Measurements from ENCODE around the gene PPIL4.
"Not testable (repeated sequence)": the region's sequence is repeated elsewhere in the genome, so short reads cannot be mapped to it uniquely, and the experiment has no call there.

Gene PPIL4

DNA sequence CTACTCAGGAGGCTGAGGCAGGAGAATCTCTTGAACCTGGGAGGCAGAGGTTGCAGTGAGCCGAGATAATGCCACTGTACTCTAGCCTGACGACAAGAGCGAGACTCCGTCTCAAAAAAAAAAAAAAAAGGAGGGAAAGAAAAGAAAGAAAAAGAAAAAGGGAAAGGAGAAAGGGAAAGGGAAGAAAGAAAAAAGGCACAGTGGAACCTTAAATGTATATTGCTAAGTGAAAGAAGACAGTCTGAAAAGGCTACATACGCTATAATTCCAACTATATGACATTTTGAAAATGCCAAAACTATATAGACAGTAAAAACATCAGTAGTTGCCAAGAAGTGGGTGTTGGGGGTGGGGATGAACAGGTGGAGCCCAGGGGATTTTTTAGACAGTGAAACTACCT lies 16.2 kb downstream of the PPIL4 start:
- DNase-seq (ENCODE audit: low read depth in 4 of 4, low spot score in 1 of 4) = no peak

DNA sequence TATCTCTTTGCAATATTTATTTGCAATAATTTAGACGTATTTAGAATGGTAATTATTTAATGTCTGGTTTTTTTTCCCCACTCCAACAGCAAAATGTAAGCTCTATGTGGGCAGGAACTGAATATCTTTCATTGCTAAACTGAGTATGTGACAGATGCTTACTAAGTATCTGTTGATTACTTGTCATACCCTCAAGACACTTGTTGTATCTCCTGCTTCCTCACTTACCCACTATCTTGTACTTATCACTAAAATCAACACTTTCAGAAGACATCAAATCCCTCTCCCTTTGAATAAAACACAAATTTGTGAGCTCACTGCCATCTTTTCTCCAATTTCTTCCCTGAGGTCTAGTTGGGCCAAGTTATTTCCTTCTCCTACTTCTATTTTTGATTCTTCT lies 30.3 kb downstream of the PPIL4 start:
- no peak for DNase-seq (ENCODE audit: low read depth in 4 of 4, low spot score in 1 of 4)

DNA sequence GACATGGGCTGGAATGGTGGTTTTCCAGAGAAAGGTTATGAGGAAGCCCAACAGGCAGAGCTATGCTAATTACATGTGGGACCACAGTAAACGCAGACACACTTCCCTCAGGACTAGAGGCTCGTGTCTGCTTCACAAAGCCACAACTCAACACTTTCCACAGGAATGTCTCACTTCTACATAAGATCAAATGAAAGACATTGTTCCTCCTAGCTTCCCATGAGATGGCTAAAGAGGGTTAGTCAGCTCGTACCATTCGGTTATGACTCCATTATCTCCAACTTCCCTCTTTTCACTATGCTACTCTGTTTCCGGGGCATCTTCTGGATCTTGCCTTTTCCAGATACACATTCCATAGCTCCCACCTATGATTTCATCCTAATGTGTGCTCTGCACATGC lies 31.9 kb downstream of the PPIL4 start:
- DNase-seq (ENCODE audit: low read depth in 4 of 4, low spot score in 1 of 4) = no peak

DNA sequence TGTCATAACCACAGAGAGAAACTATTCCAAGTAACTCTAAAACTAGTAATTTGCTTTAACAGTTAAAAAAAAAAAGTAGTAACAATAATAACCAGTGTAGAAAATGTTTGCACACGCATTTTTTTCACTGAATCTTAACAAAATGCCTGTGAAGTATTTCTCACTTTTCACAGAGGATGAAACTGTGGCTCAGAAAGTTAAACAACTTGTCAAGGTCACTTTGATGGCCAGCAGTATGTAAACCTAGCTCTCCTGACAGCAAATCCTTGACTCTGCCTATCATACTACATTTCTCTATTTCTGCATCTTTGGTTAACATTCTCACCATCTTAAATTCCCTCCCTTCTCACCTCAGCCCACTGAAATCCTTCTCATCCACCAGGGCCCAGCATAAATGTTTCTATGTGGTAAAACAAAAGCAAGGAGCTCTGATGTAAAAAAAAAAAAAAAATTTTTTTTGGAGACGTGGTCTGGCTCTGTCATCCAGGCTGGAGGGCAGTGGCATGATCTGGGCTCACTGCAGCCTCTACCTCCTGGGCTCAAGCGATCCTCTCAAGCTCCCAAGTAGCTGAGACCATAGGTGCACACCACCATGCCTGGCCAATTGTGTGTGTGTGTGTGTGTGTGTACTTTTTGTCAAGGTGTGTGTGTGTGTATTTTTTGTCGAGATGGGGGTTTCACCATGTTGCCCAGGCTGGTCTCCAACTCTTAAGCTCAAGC lies 34.9 kb downstream of the PPIL4 start:
- DNase-seq (ENCODE audit: low read depth in 4 of 4, low spot score in 1 of 4) = no peak

DNA sequence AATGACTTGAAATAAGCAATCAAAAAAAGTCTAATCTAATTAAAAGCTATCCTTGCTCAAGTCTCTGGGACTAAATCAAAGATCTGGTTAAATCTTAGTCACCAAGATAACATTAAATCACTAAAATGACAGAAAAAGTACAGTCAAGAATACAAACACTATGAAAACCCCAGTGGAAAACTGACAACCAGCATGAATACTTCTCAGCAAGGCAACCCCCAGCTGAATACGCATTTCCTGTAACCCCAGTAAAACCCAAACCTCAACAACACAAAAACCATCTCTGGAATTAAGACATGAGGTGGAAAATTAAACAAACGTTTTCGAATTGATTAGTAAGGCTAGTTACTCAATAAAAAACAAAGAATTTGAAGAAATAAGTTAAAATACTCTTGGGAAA lies 37.4 kb downstream of the PPIL4 start:
- DNase-seq (ENCODE audit: low read depth in 4 of 4, low spot score in 1 of 4) = peak in 1 of 4 experiments; percentile 31

DNA sequence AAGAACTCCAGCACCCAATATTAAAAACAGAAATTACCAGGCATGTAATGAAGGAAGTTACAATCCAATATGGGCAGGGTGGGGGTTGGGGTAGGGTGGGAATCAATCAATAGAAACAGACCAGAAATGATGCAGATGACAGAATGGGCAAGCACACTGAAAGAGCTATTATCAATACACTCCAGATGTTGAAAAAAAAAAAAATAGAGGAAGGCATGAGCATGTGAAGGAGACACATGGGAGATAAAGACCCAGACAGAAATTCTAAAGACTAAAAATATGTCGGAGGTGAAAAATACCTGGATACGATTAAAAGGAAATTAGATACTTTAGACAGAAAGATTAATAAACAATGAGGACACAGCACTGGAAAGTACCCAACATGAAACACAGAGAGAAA lies 42.0 kb downstream of the PPIL4 start:
- no peak for DNase-seq (ENCODE audit: low read depth in 4 of 4, low spot score in 1 of 4)

DNA sequence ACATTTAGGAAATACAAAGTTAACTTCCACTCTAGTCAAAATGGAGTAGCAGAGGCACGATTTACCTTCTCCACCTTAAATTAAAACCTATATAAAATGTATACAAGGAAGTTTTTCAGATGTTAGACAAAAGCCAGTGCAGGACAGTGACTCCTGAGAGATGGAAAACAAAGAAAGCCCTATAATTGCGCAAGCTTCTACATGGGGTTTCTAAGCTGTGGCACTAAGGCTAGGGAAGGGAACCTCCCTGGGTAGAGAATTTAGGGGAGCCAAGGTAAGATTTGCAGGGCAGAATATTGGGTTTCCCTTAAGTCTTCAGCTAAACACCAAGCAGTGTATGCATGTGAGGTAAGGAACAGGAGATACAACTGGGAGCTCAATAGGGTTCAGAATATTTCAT lies 42.6 kb downstream of the PPIL4 start:
- no peak for DNase-seq (ENCODE audit: low read depth in 4 of 4, low spot score in 1 of 4)

DNA sequence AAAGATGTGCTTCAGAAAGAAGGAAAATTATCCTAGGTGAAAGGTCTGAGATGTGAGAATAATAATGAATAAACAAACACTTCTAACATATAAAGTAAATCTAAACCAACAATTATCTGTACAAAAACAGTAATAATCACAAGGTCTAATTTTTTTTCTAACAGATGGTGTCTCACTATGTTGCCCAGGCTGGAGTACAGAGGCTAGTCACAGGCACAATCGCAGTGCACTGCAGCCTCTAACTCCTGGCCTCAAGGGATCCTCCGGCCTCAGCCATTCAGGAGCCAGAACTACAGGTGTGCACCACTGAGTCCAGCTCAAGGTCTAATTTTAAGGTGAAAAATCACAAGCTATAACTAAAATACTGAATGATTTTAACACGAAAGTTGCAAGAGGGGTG lies 44.1 kb downstream of the PPIL4 start:
- DNase-seq (ENCODE audit: low read depth in 4 of 4, low spot score in 1 of 4) = no peak

DNA sequence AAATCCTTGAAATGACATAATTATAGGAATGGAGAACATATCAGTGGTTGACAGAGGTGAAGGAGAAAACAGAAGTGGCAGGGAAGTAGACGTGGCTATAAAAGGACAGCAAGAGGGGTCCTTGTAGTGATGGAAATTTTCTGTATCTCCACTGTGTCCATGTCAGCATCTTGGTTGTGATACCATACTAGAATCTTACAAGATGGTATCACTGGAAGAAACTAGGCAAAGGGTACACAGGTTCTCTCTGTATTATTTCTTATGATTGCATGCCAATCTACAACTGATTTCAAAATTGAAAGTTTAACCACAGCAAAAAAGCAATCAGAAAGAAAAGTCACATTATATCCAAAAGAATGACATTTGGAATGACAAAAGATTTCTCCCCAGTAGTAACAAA lies 44.6 kb downstream of the PPIL4 start:
- DNase-seq (ENCODE audit: low read depth in 4 of 4, low spot score in 1 of 4) = no peak

DNA sequence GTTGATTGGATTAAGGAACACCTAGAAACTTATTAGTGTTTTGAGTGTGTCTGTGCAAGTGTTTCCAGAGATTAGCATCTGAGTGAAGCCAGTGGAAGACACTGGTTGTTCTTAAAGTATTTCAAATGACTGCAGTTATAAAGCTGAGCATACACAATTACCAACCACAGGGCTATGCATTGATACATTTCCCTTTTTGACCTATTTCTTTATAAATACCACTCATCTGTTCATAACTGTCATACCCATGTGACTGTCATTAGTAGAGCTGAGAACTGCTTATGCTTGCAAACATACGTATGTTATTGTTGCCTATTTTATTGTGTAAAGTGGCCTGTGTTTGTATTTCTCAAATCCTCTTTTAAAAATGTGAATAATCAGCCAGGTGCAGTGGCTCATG lies 45.7 kb downstream of the PPIL4 start:
- no peak for DNase-seq (ENCODE audit: low read depth in 4 of 4, low spot score in 1 of 4)

DNA sequence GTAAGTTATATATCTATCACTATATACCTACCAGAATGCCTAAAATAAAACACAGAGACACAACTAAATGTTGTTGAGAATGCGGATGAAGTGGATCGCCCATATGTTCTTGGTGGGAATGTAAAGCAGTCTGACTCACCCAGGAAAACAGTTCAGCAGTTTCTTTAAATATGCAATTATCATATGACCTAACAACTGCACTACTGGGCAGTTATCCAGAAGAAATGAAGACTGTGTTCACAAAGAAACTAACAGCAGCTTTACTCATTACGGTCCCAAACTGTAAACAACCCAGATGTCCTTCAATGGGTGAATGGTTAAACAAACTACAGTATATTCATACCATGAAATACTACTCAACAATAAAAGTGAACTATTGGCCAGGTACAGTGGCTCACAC lies 46.8 kb downstream of the PPIL4 start:
- no peak for DNase-seq (ENCODE audit: low read depth in 4 of 4, low spot score in 1 of 4)

DNA sequence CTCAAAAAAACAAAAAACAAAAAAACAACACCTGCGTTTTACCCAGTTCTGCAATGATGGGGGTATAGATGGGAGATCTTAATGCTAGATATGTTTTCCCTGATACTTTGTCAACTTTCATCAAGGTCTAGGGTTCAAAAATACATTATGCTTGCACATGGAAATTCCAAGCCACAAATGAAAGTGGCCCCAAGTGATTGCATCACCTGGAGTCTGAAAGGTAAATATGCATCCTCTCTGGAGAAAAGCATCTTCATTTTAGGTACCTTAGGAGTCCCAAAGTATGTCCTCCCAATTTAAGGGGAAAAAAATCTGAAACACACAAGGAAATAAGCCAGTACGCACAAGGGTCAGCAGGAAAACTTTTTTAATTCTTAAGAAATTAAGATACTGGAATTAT lies 48.5 kb downstream of the PPIL4 start:
- DNase-seq (ENCODE audit: low read depth in 4 of 4, low spot score in 1 of 4) = no peak

DNA sequence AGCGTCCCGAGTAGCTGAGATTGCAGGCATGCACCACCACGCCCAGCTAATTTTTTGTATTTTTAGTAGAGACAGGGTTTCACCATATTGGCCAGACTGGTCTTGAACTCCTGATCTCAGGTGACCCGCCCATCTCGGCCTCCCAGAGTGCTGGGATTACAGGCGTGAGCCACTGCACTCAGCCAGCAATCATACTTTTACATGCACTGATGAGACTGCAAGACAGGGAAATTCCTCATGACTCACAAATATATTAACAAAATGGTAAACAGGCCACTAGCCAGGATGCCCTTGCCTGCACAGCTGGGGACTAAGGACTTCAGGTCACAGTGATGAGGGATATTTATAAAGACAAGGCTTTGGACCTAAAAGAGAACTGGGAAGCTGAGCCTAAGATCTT lies 49.2 kb downstream of the PPIL4 start:
- DNase-seq (ENCODE audit: low read depth in 4 of 4, low spot score in 1 of 4) = not testable (repeated sequence)

DNA sequence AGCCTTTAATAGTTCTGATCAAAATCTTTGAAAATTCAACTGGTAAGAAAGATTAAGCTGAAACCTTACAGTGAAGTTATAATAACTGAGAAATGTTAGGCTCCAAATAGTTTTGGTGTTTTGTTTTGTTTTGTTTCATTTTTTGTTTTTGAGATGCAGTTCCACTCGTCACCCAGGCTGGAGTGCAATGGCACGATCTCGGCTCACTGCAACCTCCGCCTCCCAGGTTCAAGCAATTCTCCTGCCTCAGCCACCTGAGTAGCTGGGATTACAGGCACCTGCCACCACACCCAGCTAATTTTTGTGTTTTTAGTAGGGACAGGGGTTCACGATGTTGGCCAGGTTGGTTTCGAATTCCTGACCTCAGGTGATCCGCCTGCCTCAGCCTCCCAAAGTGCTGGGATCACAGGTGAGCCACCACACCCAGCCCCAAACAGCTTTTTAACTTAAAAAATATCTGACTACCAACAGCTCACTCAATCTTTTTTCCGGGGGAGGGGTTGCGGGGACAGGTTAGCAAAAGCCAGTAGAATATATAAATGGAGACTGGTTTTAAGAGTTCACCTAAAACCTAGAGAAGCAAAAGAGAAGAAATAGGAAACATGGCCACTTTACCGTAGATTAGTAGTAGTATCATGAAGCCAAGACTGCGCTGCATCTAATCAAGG lies 50.4 kb downstream of the PPIL4 start:
- not testable (repeated sequence) for DNase-seq (ENCODE audit: low read depth in 4 of 4, low spot score in 1 of 4)

DNA sequence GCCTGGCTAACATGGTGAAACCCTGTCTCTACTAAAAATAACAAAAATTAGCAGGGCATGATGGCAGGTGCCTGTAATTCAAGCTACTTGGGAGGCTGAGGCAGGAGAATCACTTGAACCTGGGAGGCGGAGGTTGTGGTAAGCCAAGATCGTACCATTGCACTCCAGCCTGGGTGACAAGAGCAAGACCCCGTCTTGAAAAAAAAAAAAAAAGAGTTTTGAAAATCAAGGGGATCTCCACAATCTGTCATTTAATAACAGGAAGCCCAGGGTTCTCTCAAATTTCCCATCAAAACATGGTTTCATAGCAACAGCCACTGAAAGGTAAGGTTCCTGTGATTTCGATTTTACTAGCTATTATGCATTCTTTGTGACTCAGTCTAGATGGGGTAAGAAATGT lies 51.0 kb downstream of the PPIL4 start:
- DNase-seq (ENCODE audit: low read depth in 4 of 4, low spot score in 1 of 4) = not testable (repeated sequence)

DNA sequence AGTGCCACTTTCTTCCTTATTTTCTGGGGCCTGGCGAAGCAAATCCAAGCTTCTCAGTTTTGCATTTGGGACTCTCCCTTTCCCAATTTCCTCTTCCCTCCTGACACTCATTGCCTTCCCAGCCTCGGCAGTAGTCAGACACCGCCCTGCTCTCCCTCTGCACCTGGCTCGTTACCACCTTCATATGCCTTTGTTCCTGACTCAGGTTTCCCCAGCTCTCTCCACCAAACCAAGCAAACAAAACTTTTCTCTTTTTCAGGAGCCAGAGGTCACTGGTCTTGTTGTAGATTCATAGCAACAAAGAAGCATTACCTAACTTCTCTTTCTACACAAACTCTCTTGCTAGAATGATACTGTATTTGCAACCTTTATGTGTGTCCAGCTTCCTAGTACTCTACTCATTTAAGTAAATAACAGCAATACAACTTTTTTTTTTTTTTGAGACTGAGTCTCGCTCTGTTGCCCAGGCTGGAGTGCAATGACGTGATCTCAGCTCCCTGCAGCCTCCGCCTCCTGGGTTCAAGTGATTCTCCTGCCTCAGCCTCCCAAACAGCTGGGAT lies 52.0 kb downstream of the PPIL4 start:
- DNase-seq (ENCODE audit: low read depth in 4 of 4, low spot score in 1 of 4) = no peak

DNA sequence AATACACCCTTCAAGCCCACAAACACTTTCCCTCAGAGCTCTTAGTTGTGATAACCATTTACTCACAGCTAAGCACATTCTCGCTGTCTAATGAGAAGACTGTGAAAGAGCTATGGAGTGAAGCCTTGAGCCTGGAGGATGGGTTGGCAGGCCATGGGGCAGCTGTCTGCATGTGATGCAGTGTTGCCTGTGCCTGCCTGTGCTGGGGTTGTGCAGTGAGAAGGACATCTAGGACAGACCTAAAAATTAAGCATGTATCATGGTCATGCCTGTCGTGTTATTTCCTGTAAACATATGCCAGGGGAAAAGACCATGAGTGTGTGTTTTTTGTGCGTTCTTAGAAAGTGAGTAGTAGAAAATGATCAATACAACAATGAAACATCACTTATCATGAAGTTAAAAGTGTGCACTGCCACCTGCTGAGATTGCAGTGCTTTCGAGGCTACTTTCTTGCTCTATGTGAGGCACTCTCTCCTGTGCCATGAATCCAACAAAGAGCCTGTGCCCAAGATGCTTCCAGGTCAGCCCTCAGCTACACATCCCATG lies 53.0 kb downstream of the PPIL4 start:
- no peak for DNase-seq (ENCODE audit: low read depth in 4 of 4, low spot score in 1 of 4)

DNA sequence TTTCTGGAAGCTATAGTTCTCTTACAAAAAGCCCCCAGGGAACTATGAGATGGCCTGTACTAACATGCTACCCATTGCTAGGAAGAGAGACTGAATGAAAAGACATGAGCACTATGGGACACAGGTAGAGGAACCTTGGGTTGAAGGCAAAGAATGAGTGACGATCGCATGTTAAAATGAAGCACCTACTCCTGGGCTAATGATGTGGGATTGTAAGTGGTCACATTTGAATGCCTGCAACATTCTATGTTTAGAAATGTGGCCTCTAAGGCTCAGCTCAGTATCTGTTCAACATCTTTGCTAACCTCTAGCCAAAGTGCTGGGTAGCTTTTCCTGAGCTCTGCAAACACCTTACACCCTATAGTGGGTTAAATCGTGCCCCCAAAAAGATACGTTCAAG lies 55.9 kb downstream of the PPIL4 start:
- no peak for DNase-seq (ENCODE audit: low read depth in 4 of 4, low spot score in 1 of 4)

DNA sequence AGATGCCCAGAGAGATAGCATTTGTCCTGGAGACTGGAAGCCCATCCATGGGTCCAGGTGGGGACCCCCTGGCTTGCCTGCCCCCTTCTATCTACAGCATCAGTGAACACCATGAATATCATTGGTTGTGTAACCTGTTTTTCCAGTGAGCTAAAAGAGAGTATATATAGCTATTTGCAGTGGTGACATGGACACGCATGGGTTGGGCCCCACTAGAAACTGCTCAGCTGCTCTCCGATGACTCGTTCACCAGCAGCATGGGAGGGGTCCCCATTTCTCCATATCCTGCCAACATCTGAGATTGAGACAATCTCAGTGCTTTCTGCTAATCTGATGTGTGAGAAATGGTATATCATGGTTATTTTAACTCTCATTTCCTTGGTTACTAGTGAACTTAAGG lies 57.0 kb downstream of the PPIL4 start:
- DNase-seq (ENCODE audit: low read depth in 4 of 4, low spot score in 1 of 4) = no peak

DNA sequence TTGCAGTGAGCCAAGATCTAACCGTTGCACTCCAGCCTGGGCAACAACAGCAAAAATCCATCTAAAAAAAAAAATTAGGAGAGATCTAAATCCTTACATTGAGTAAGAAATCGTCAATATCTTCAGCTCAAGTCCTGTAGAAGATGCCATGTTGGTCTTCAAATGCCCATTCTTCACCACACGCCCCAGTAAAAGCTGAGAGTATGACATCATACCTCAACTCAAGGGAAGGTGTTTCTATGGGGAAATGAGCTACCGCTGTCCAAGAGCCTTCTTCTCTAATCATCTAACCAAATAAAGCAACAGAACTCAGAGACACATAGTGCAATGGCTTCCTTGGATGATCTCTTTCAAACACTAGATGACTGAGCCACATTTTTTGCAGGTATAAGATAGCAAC lies 58.5 kb downstream of the PPIL4 start:
- no peak for DNase-seq (ENCODE audit: low read depth in 4 of 4, low spot score in 1 of 4)

DNA sequence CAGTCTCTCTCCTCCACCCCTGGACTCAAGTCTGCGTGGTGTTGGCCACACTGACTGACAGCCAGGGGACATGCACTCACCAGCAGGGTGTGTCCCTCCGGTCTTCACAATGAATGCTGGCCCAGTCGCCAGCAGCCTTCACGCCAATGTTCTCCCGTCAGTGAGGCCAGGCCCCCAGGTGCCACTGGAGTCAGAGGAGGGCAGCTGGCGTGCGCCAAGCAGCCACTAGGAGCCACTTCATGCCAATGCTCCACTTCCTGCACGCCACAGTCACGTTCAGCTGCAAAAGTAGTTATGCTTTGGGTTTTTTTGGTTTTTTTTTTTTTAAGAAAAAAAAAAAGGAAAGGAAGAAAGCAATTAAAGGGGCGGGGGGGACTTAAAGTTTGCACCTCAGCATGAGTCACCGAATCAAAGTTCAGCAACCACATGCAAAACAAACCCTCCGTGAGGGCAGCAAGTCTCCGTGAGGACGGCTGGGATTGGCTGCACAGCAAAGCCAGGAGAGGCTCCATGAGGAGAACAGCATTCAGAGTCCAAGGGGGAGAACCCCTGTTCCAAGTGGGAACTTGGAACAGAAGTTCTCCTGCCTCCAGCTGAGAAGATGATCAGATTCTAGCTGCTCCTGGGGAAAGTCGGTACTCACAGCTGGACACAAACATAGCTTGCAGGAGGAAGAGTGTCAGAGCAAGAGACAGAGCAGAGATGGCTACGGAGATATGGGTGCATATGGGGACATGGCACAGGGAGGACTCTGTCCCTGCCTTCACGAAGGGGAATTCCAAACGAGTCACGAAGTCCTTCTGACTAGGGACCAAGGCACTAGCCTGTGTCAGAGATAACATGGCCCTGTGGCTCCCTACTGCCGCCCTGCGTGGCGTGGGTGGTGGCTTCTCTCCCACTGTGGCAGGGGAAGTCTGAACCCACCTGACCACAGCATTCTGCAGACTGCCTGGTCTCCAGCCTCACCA lies 60.8 kb downstream of the PPIL4 start, which contains the start of gene ZC3H12D:
ZC3H12D (minus strand) TSS at position 282 of the 968 bp plus-strand sequence. CDS start 10,471 bp downstream, outside the sequence.
- DNase-seq (ENCODE audit: low read depth in 4 of 4, low spot score in 1 of 4) = peak; percentile 43 to 69 (median 58)
